ENCODE data around the gene NADK2.

DNA sequence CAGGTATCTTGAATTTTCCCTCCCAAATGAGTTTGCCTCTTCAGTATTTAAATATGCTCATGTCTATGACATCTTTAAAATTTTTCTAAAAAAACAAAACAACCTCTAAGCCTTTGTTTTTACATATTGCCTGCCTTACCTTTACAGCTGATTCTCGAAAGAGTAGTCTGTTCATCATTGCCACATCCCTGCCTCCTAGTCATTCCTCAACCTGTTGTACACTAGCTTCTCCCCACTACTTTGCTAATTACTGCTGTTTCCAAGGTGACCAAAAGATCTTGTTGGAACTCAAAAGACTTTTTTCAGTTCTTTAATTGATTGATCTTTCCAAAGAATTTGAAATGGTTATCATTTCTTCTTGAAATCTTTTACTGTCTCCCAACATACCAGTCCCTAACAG, 1.9 kb upstream of the NADK2 start:
- TF ChIP-seq, protein P1, sequence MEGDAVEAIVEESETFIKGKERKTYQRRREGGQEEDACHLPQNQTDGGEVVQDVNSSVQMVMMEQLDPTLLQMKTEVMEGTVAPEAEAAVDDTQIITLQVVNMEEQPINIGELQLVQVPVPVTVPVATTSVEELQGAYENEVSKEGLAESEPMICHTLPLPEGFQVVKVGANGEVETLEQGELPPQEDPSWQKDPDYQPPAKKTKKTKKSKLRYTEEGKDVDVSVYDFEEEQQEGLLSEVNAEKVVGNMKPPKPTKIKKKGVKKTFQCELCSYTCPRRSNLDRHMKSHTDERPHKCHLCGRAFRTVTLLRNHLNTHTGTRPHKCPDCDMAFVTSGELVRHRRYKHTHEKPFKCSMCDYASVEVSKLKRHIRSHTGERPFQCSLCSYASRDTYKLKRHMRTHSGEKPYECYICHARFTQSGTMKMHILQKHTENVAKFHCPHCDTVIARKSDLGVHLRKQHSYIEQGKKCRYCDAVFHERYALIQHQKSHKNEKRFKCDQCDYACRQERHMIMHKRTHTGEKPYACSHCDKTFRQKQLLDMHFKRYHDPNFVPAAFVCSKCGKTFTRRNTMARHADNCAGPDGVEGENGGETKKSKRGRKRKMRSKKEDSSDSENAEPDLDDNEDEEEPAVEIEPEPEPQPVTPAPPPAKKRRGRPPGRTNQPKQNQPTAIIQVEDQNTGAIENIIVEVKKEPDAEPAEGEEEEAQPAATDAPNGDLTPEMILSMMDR (IDR thresholded peaks at IDR 0.05): no peak
- TF ChIP-seq POLR2A (IDR thresholded peaks at IDR 0.05) (no peak), POLR2AphosphoS5 (IDR thresholded peaks at IDR 0.05) (no peak)
